Colonic mucosa (tissue), 4 donors: ENCODE results near the gene PPFIBP2. TPM values are rescaled to one million over a fixed set of nuclear protein-coding genes. Genes with fewer than 3 reads are reported as not detected.

Source experiments
- DNase-seq: peaks from one replicate; pipeline ENCODE4 v3.0.0-alpha.2; 2020
- H3K27ac ChIP-seq: fragments of 200-600 bp; one replicate; pipeline ENCODE4 v1.8.0; 2021
- H3K27me3 ChIP-seq: fragments of 200-600 bp; one replicate; pipeline ENCODE4 v1.8.0; 2021
- H3K36me3 ChIP-seq: fragments of 200-600 bp; one replicate; pipeline ENCODE4 v1.8.0; 2021
- H3K4me1 ChIP-seq: fragments of 200-600 bp; one replicate; pipeline ENCODE4 v1.8.0; 2021; ENCODE audit warnings: mild to moderate bottlenecking
- H3K4me3 ChIP-seq: fragments of 200-600 bp; one replicate; pipeline ENCODE4 v1.8.0; 2021
- H3K9ac ChIP-seq, 2 donors: one replicate each; pipeline ENCODE4 v1.7.0; 2013; ENCODE audit warnings: control low read depth in 2 of 2, low read depth in 2 of 2, low read length in 2 of 2
- H3K9me3 ChIP-seq: fragments of 200-600 bp; one replicate; pipeline ENCODE4 v1.8.0; 2021
- CTCF ChIP-seq: fragments of 200-600 bp; IDR thresholded peaks from one replicate; pipeline ENCODE4 v1.8.0; 2022; ENCODE audit warnings: antibody characterized with exemption, mild to moderate bottlenecking
- intact Hi-C: fragments of 100-400 bp; cut with DNase I; formaldehyde crosslinking; loops from one replicate; pipeline ENCODE4 v1.14.1; 2022
- total RNA-seq, 2 donors: library from RNA; stranded (reverse); fragmentation: NEBNext Ultra II Directional in 1 of 2; extraction: Animal tissue kit (Norgen Biotek cat#: 25700) in 1 of 2; gene quantifications; one replicate each; pipeline ENCODE4 v1.2.1, GENCODE V29; 2021
- donor health status: healthy.
- donor health status: DM: no; HTN: no; CAD: no.
- donor health status: DM: no; HTN: no; CAD: no.

PPFIBP2 gene
- total RNA-seq, 2 donors from 2014 or later, result 54.0 to 67.9 TPM

DNA sequence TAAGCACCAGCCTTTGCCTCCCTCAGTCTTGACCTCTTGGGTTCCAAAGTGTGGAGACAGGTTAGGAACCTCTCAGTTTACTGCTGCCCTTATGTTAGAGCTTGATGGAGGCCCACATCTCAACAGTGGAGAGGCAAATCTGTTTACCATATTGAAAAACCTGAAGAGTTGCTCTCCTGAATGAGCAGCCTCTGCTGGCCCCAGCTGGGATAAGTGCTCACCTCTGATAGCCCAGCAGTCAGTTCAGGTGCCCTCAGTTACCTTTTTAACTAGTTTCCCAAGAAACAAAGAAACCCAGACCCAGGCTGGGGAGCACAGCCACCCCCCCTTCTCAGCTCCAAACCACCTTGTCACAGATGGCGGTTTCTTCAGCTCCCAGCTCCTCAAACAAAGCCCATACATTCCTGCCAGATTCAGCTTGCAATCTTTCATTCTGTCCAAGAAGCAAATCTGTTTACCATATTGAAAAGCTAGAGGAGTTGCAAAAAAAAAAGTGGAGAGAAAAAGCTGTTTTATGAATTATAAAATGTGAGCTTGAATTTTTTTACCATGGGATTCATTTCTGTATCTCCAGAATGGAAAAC lies 57.2 kb downstream of the PPFIBP2 start:
- no peak overlapping the region for H3K9ac ChIP-seq

DNA sequence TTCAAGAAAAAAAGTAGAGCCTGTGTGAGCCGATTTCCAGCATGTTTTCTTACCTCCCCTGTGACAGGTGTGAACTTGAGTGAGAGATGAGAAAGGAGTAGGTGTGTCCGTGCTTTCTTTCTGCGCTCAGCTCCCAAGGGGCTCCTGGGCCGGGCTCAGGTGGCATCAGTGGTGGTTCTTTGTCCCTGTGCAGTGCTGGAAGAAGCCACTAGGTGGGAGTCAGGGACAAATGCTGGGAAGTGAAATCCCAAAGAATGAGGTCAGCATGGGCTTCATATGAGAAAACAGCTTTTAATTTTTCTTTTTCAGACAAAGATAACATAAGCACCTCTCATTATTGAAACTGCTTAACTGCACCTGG lies 57.8 kb downstream of the PPFIBP2 start:
- Histone ChIP-seq H3K4me3 (no peak overlapping the region), H3K36me3 (no peaks in the 10 kb centered on the region), H3K27me3 (no peaks in the 10 kb centered on the region), H3K9ac (peak overlapping the region in 1 of 2 donors; percentile 65), H3K9me3 (no peaks in the 10 kb centered on the region), H3K27ac (peak overlapping the region; percentile 72), H3K4me1 (peaks cover 34% of the 10 kb centered on the region)
- intact Hi-C loops, result loop anchor here (2.0 kb wide), 1 partner anchor 85 kb away; no protein-coding TSS in a partner anchor
- peak; percentile 91 for TF ChIP-seq CTCF
- peak; percentile 88 for DNase-seq

More for the DNA sequence above, 57.2 kb downstream of the PPFIBP2 start:
- Histone ChIP-seq H3K4me3 (no peak overlapping the region), H3K27me3 (no peaks in the 10 kb centered on the region), H3K36me3 (no peaks in the 10 kb centered on the region), H3K9me3 (no peaks in the 10 kb centered on the region), H3K27ac (no peak overlapping the region), H3K4me1 (peaks cover 31% of the 10 kb centered on the region)
- intact Hi-C loops, result loop anchor here (2.0 kb wide), 1 partner anchor 86 kb away; no protein-coding TSS in a partner anchor
- no peak for TF ChIP-seq CTCF
- no peak for DNase-seq

DNA sequence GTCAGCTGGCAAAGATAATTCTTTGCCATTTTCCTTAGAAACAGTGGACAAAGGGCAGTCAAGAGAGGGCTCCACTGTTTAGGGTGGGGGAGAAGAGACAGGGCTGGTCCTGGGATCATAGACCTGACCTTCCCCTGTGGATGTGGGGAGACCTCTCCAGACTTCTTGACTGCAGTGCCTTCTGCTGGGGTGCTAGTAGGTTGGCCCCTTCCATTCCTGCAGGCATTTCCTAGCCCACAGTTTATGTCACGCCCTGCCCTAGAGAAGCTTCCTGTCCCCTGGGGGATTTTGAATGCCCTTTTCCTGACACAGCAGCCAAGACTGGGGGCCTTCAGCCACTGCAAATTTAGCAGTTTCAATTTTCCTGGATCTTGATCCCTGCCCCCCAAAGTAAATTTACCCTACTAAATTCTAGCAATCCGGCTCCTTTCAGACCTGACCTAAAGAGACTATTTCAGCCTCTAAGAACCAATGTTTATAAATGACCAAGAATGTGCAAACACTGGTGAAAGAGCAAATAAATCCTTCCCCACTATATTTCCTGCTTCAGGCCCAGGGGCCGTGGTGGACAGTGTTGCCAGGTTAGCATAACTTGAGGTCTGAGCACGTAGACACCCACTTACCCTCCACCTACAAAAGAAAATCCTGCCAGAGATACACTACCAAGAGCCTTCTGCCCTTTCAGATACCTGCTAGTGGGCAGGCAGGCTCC lies 58.4 kb downstream of the PPFIBP2 start:
- TF ChIP-seq CTCF, result no peak
- H3K36me3 ChIP-seq, result no peaks in the 10 kb centered on the region
- H3K9ac ChIP-seq, result peak overlapping the region in 1 of 2 donors; percentile 65
- H3K27ac ChIP-seq, result peak overlapping the region; percentile 72
- DNase-seq, result no peak
- no peaks in the 10 kb centered on the region for H3K9me3 ChIP-seq
- no peaks in the 10 kb centered on the region for H3K27me3 ChIP-seq
- peaks cover 34% of the 10 kb centered on the region for H3K4me1 ChIP-seq
- no peak overlapping the region for H3K4me3 ChIP-seq
- intact Hi-C loops, result no loop called here

DNA sequence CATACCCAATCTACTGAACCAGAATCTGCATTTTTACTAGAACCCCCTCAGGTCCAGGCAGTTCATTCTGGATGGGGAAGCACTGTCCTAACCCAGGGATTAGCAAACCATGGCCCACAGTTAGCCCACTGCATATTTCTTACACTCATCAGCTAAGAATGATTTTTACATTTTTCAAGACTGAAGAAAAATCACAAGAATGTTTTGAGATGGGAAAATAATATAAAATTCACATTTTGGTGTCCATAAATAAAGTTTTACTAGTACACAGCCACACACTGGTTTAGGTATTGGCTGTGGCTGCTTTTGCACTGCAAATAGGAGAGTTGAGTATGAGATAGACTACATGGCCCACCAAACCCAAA lies 59.4 kb downstream of the PPFIBP2 start:
- no peak for DNase-seq
- Histone ChIP-seq H3K27me3 (no peaks in the 10 kb centered on the region), H3K36me3 (no peaks in the 10 kb centered on the region), H3K9ac (peak overlapping the region in 1 of 2 donors; percentile 91), H3K4me3 (no peak overlapping the region), H3K4me1 (peaks cover 34% of the 10 kb centered on the region), H3K9me3 (no peaks in the 10 kb centered on the region), H3K27ac (peak overlapping the region; percentile 72)
- intact Hi-C loops, result no loop called here
- TF ChIP-seq CTCF, result no peak

GRCh38 chr11:7573558-7574296 lies 59.9 kb downstream of the PPFIBP2 start:
- Histone ChIP-seq H3K27ac (peak overlapping the region; percentile 72), H3K9me3 (no peaks in the 10 kb centered on the region), H3K4me1 (peaks cover 34% of the 10 kb centered on the region), H3K4me3 (no peak overlapping the region), H3K27me3 (no peaks in the 10 kb centered on the region), H3K9ac (peak overlapping the region; percentile 45 to 91), H3K36me3 (no peaks in the 10 kb centered on the region)
- TF ChIP-seq CTCF, result no peak
- peak; percentile 86 for DNase-seq
- intact Hi-C loops, result no loop called here
